Neural progenitor cell (in vitro differentiated cells): ENCODE results near the gene CACNA1E.

Experiments
- CTCF ChIP-seq: fragments of 200-600 bp; sonication (generic); IDR thresholded peaks from 2 replicates; pipeline ENCODE4 v1.5.1; 2017; ENCODE audit warnings: antibody characterized with exemption, mild to moderate bottlenecking
- EZH2 ChIP-seq: fragments of 200-600 bp; sonication (generic); IDR thresholded peaks from 2 replicates; pipeline ENCODE4 v1.6.1; 2017; ENCODE audit warnings: antibody characterized with exemption, mild to moderate bottlenecking, moderate library complexity

GRCh38 chr1:181817091-181817490, 333.8 kb downstream of the CACNA1E start:
- TF ChIP-seq CTCF (no peak), EZH2 (no peak)
